ENCODE results near the gene MRPL43. TPM values are rescaled to one million over a fixed set of nuclear protein-coding genes. Genes with fewer than 3 reads are reported as not detected.
"Not testable (repeated sequence)": the region's sequence is repeated elsewhere in the genome, so short reads cannot be mapped to it uniquely, and the experiment has no call there.

The MRPL43 gene
- total RNA-seq (2021; fragmentation: NEBNext Ultra II Directional; extraction: Animal tissue kit (Norgen Biotek cat#: 25700)): 100 to 1,000 TPM; 101 to 120 (median 115) TPM
- long read RNA-seq, transcript MRPL43-203 (3 exons, 1,010 nt): major isoform, 89 of 141 reads
- long read RNA-seq, transcript MRPL43-201 (5 exons, 747 nt): minor isoform, 19 of 141 reads
- long read RNA-seq, transcript MRPL43-204 (6 exons, 894 nt): minor isoform, 9 of 141 reads
- long read RNA-seq, partial matches to known transcripts: 3 of 141 reads
- long read RNA-seq, other reads (novel, unspliced or antisense): 12 of 141 reads

GRCh38 chr10:100986952-100987684 is at the start of gene MRPL43, which contains the start of gene TWNK:
MRPL43 (minus strand) TSS chr10:100987497; CDS start chr10:100987443, 54 bp downstream.
TWNK (plus strand) TSS chr10:100987543; CDS start chr10:100988211, 668 bp downstream.
- Mint-ChIP-seq H3K27me3 (ENCODE audit: insufficient read depth) (no peaks in the 10 kb centered on the region; the same call in 1 of the 2 replicates), H3K36me3 (ENCODE audit: low read depth) (peaks cover 21% of the 10 kb centered on the region), H3K4me1 (ENCODE audit: low read depth) (peaks cover 27% of the 10 kb centered on the region), H3K4me3 (peak within 1 kb of the TSS; percentile 99), H3K9me3 (no peaks in the 10 kb centered on the region), H3K27ac (peak within 1 kb of the TSS; percentile 85)
- TF ChIP-seq, protein P1, sequence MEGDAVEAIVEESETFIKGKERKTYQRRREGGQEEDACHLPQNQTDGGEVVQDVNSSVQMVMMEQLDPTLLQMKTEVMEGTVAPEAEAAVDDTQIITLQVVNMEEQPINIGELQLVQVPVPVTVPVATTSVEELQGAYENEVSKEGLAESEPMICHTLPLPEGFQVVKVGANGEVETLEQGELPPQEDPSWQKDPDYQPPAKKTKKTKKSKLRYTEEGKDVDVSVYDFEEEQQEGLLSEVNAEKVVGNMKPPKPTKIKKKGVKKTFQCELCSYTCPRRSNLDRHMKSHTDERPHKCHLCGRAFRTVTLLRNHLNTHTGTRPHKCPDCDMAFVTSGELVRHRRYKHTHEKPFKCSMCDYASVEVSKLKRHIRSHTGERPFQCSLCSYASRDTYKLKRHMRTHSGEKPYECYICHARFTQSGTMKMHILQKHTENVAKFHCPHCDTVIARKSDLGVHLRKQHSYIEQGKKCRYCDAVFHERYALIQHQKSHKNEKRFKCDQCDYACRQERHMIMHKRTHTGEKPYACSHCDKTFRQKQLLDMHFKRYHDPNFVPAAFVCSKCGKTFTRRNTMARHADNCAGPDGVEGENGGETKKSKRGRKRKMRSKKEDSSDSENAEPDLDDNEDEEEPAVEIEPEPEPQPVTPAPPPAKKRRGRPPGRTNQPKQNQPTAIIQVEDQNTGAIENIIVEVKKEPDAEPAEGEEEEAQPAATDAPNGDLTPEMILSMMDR (IDR thresholded peaks at IDR 0.05): no peak
- DNase-seq: peak; percentile 62

DNA sequence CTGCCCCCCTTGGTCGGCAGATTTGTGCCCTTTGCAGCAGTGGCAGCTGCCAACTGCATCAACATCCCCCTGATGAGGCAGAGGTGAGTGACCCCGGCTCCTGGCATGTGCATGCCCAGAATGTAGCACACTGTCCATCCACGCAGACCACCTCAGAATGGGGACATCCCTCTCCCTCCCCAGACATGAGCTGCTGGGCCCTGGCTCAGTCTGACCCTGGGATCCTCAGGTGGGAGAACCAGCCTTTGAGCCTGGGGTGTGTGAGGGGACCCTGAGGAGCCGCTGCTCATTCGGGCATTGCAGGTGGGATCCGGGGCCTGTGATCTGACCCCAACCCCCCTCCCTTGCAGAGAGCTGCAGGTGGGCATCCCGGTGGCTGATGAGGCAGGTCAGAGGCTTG is 49.4 kb upstream of the MRPL43 start:
- Mint-ChIP-seq H3K27me3 (ENCODE audit: insufficient read depth) (peaks cover 2% of the 10 kb centered on the region), H3K36me3 (ENCODE audit: low read depth) (peaks cover 33% of the 10 kb centered on the region), H3K4me1 (ENCODE audit: low read depth) (peaks cover 20% of the 10 kb centered on the region), H3K9me3 (no peaks in the 10 kb centered on the region), H3K27ac (no peak overlapping the region), H3K4me3 (no peak overlapping the region)
- TF ChIP-seq, protein P1 (IDR thresholded peaks at IDR 0.05): no peak
- DNase-seq: no peak

DNA sequence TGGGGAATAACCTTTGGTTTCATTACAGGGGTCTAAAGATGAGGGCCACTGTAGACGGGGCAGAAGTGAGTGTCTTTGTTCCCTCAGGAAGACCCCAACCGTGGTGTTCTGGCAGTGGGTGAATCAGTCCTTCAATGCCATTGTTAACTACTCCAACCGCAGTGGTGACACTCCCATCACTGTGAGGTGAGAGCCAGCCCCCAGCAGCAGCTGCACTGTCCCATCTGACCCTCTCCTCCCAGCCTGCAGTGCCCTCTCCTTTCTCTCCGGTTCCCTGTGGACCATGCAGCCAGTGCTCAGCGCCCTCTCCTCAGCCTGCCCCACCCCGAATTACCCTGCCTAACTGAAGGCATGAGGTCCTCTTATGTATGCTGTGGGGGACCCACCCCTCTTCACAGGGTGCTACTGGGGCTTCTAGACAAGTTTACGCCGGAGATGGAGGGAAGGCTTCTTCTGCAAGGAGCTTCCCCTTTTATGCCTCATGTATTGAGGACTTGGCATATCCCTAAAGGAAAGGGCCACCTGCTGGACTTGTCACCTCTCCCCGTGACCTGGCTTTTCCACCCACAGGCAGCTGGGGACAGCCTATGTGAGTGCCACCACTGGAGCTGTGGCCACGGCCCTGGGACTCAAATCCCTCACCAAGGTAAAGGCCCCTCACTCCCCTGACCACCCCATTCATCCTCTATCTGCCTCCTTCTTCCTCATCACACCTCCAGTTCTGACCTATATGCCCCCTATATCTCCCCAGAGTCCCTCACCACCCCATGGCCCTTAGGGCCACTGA is 48.8 kb upstream of the MRPL43 start:
- peaks cover 14% of the 10 kb centered on the region for H3K4me1 Mint-ChIP-seq (ENCODE audit: low read depth)

DNA sequence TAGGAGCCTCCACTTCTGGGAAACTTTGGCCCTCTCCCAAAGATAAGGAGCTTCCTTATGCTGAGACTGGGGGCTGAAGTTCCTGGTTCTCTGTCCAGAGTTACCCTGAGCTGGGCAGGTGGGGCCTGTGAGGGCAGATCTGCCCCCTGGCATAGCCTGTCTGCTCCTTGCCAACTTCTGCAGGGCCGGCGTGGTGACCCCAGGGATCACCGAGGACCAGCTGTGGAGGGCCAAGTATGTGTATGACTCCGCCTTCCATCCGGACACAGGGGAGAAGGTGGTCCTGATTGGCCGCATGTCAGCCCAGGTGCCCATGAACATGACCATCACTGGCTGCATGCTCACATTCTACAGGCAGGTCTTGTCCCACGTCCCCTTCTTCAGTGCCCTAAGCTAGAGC is 48.0 kb upstream of the MRPL43 start:
- no peak for DNase-seq
- peaks cover 33% of the 10 kb centered on the region for H3K36me3 Mint-ChIP-seq (ENCODE audit: low read depth)
- H3K4me1 Mint-ChIP-seq (ENCODE audit: low read depth): peaks cover 14% of the 10 kb centered on the region
- no peak overlapping the region for H3K27ac Mint-ChIP-seq
- peaks cover 2% of the 10 kb centered on the region for H3K27me3 Mint-ChIP-seq (ENCODE audit: insufficient read depth)
- TF ChIP-seq, protein P1 (IDR thresholded peaks at IDR 0.05): no peak
- no peak overlapping the region for H3K4me3 Mint-ChIP-seq
- H3K9me3 Mint-ChIP-seq: no peaks in the 10 kb centered on the region

More for the DNA sequence above, 48.8 kb upstream of the MRPL43 start:
- Mint-ChIP-seq H3K36me3 (ENCODE audit: low read depth) (peaks cover 33% of the 10 kb centered on the region), H3K9me3 (no peaks in the 10 kb centered on the region), H3K4me3 (no peak overlapping the region), H3K27me3 (ENCODE audit: insufficient read depth) (peaks cover 3% of the 10 kb centered on the region), H3K27ac (no peak overlapping the region)
- DNase-seq: no peak
- TF ChIP-seq, protein P1 (IDR thresholded peaks at IDR 0.05): no peak

DNA sequence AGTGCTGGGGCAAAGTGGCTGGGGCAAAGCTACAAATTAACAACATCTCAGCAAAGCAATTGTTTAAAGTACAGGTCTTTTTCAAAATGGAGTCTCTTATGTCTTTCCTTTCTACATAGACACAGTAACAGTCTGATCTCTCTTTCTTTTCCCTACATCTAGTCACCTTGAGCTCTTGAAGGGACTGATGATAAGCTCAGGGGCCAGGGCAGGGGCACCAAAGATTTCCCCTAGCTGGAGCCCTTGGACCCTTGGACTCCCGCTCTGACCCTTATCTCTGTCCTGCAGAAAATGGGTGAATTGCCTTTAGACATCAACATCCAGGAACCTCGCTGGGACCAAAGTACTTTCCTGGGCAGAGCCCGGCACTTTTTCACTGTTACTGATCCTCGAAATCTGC is 47.1 kb upstream of the MRPL43 start:
- H3K9me3 Mint-ChIP-seq; H3K4me3 Mint-ChIP-seq; H3K27me3 Mint-ChIP-seq (ENCODE audit: insufficient read depth); H3K27ac Mint-ChIP-seq; DNase-seq: not testable (repeated sequence)
- Mint-ChIP-seq H3K36me3 (ENCODE audit: low read depth) (peaks cover 33% of the 10 kb centered on the region), H3K4me1 (ENCODE audit: low read depth) (peaks cover 19% of the 10 kb centered on the region)

Measured in HFFc6 (cell line).